K562 (cell line): Measurements from ENCODE around the gene ERF. TPM values are rescaled to one million over a fixed set of nuclear protein-coding genes. Genes with fewer than 3 reads are reported as not detected.
A peak's percentile ranks its signal among the peaks of the same experiment; 100 is the strongest.

Source experiments
- ARHGAP35 ChIP-seq: fragments of 450-650 bp; IDR thresholded peaks from 2 replicates; pipeline ENCODE4 v1.6.1; 2018; ENCODE audit not compliant: partially characterized antibody
- ARID1B ChIP-seq: fragments of 450-650 bp; IDR thresholded peaks from 2 replicates; pipeline ENCODE4 v1.6.1; 2016; ENCODE audit warnings: antibody characterized with exemption, mild to moderate bottlenecking, inconsistent platforms
- CBFA2T2 ChIP-seq: fragments of 450-650 bp; conservative IDR thresholded peaks from 2 replicates; pipeline ENCODE4 v1.6.1; 2017; ENCODE audit warnings: mild to moderate bottlenecking
- CHCHD3 ChIP-seq: fragments of 250-450 bp; sonication (Bioruptor Pico); IDR thresholded peaks from 2 replicates; pipeline ENCODE4 v2.1.2; 2022; ENCODE audit warnings: mild to moderate bottlenecking
- ERF ChIP-seq: fragments of 450-650 bp; formaldehyde crosslinking; IDR thresholded peaks from 2 replicates; pipeline ENCODE4 v1.4.0; 2020; ENCODE audit warnings: mild to moderate bottlenecking, mixed read lengths
- FIP1L1 ChIP-seq: fragments of 200-400 bp; formaldehyde crosslinking; IDR thresholded peaks from 2 replicates; pipeline ENCODE4 v1.6.1; 2018; ENCODE audit warnings: mild to moderate bottlenecking, low read depth, low read length; ENCODE audit not compliant: poor library complexity, severe bottlenecking
- FOSL1 ChIP-seq: fragments of 200-800 bp; sonication (Bioruptor generic); conservative IDR thresholded peaks from 2 replicates; pipeline ENCODE4 v1.6.1; 2016; ENCODE audit warnings: missing genetic modification characterization, missing compliant biosample characterization
- FOXJ2 ChIP-seq: fragments of 200-800 bp; sonication (Bioruptor generic); IDR thresholded peaks from 2 replicates; pipeline ENCODE4 v1.6.1; 2016; ENCODE audit warnings: missing genetic modification characterization, missing compliant biosample characterization
- HNRNPUL1 ChIP-seq: fragments of 200-400 bp; formaldehyde crosslinking; IDR thresholded peaks from 2 replicates; pipeline ENCODE4 v1.6.1; 2017; ENCODE audit warnings: low read length
- MCM3 ChIP-seq: fragments of 450-650 bp; IDR thresholded peaks from 2 replicates; pipeline ENCODE4 v1.6.1; 2016
- NBN ChIP-seq: fragments of 450-650 bp; IDR thresholded peaks from 2 replicates; pipeline ENCODE4 v1.6.1; 2016; ENCODE audit warnings: low read depth, mild to moderate bottlenecking
- PRPF4 ChIP-seq: fragments of 200-400 bp; formaldehyde crosslinking; IDR thresholded peaks from one replicate; pipeline ENCODE4 v1.6.1; 2017; ENCODE audit warnings: low read length, low read depth, mild to moderate bottlenecking; ENCODE audit not compliant: insufficient read depth, poor library complexity, severe bottlenecking
- RAD51 ChIP-seq: fragments of 450-650 bp; IDR thresholded peaks from 2 replicates; pipeline ENCODE4 v1.7.1; 2016; ENCODE audit warnings: low read depth, mild to moderate bottlenecking, borderline replicate concordance
- SNRNP70 ChIP-seq: fragments of 200-400 bp; formaldehyde crosslinking; optimal IDR thresholded peaks from 2 replicates; pipeline ENCODE3; 2017; ENCODE audit warnings: low read depth, low read length
- TRIM28 ChIP-seq: fragments of 450-650 bp; IDR thresholded peaks from 2 replicates; pipeline ENCODE4 v1.6.1; 2017
- ZFP1 ChIP-seq: fragments of 450-650 bp; formaldehyde crosslinking; IDR thresholded peaks from 2 replicates; pipeline ENCODE4 v1.4.0; 2020; ENCODE audit warnings: mild to moderate bottlenecking, mixed read lengths
- ZNF175 ChIP-seq: fragments of 200-800 bp; sonication (Bioruptor generic); IDR thresholded peaks from 2 replicates; pipeline ENCODE4 v1.6.1; 2016; ENCODE audit warnings: low read depth, mild to moderate bottlenecking, missing genetic modification characterization, missing compliant biosample characterization
- ZNF324 ChIP-seq: fragments of 250-450 bp; sonication (Bioruptor Pico); IDR thresholded peaks from 2 replicates; pipeline ENCODE4 v1.4.0; 2020; ENCODE audit warnings: mild to moderate bottlenecking
- ZNF586 ChIP-seq: fragments of 450-650 bp; formaldehyde crosslinking; conservative IDR thresholded peaks from 2 replicates; pipeline ENCODE4 v1.4.0; 2020; ENCODE audit warnings: mild to moderate bottlenecking, moderate library complexity
- polyA plus RNA-seq, 8 experiments: library from polyadenylated mRNA; depleted of rRNA in 4 of 8; stranded (reverse) in 5 of 8; unstranded in 3 of 8; fragments of >200 nt; fragmentation: Nextera tagmentation in 2 of 8; fragmentation: Illumina TruSeq in 1 of 8; extraction: Ambion mirVana in 2 of 8; extraction: Trizol in 1 of 8; gene quantifications; 2 replicates each; pipeline versions ENCODE4 v1.2.1 to v1.2.3, GENCODE V29; 2011 to 2014; ENCODE audit warnings: inconsistent platforms in 1 of 8, missing spikeins in 1 of 8
- total RNA-seq, 7 experiments: library from RNA; depleted of rRNA in 6 of 7; stranded (reverse); fragments of >200 nt in 6 of 7; fragmentation: Illumina TruSeq in 2 of 7; extraction: Trizol in 2 of 7; gene quantifications; 2 replicates each; pipeline versions ENCODE4 v1.2.1 to v1.2.3, GENCODE V29; 2011 to 2021; ENCODE audit warnings: low replicate concordance in 1 of 7
- TF ChIP-seq, protein P1 (sequence below): fragments of 450-650 bp; formaldehyde crosslinking; conservative IDR thresholded peaks from 2 replicates; pipeline ENCODE4 v1.4.0; 2022; ENCODE audit warnings: mild to moderate bottlenecking, missing genetic modification characterization
- TF ChIP-seq, protein P2 (sequence below): fragments of 250-450 bp; sonication (Bioruptor Pico); IDR thresholded peaks from 2 replicates; pipeline ENCODE4 v1.5.0; 2022; ENCODE audit warnings: mild to moderate bottlenecking
- TF ChIP-seq, protein P3 (sequence below): fragments of 450-650 bp; IDR thresholded peaks from 2 replicates; pipeline ENCODE4 v1.6.1; 2016; ENCODE audit warnings: borderline replicate concordance
- TF ChIP-seq, protein P4 (sequence below), 2 experiments: fragments of 450-650 bp; conservative IDR thresholded peaks; 2 replicates each; pipeline ENCODE4 v1.6.1; 2017; ENCODE audit warnings: mild to moderate bottlenecking in 2 of 2, moderate library complexity in 2 of 2

Gene ERF
- total and polyA plus RNA-seq, 9 of the 15 experiments (the other 6 are each of a cell fraction or from before 2014, with no cell fraction given): 0.03 to 75.4 (median 27.0) TPM

DNA sequence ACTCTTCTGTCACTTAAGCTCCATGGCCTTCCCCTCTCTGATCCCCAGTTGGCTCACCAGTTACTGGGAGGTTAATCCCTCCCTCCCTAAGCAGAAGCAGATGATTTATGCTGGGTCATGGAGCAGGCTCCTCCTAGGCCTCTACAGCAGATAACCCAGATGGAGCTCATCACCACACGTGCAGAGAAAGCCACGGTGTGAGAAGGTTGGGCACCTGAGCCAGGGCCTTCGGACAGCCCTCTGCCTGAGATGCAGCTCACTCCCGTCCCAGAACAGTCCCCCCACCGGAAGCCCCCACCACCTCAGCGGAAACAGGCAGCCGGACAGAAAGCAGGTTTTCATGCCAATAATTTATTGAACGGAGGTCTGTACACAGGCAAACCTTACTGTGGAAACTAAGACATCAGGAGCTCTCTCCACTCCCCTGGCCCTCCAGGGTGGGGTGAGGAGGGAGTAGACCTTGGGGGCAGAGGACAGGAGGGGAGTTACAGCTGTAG lies 25.0 kb downstream of the ERF start (continued):
- TF ChIP-seq HNRNPUL1 (no peak), MCM3 (no peak), ZFP1 (CRISPR knock-in tag) (no peak), ZNF175 (CRISPR knock-in tag) (no peak), ARID1B (peak; percentile 57), ARHGAP35 (no peak), FOXJ2 (tag) (no peak), RAD51 (no peak), FOSL1 (tag) (no peak), ERF (CRISPR knock-in tag) (no peak), ZNF586 (CRISPR knock-in tag) (no peak), ZNF324 (CRISPR knock-in tag) (no peak), FIP1L1 (no peak), CBFA2T2 (peak; percentile 25), SNRNP70 (no peak), TRIM28 (no peak), CHCHD3 (no peak), NBN (no peak), PRPF4 (no peak)
- TF ChIP-seq, protein P1, sequence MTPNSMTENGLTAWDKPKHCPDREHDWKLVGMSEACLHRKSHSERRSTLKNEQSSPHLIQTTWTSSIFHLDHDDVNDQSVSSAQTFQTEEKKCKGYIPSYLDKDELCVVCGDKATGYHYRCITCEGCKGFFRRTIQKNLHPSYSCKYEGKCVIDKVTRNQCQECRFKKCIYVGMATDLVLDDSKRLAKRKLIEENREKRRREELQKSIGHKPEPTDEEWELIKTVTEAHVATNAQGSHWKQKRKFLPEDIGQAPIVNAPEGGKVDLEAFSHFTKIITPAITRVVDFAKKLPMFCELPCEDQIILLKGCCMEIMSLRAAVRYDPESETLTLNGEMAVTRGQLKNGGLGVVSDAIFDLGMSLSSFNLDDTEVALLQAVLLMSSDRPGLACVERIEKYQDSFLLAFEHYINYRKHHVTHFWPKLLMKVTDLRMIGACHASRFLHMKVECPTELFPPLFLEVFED (CRISPR knock-in tag): peak; percentile 20; the same call in 1 of the 2 replicates
- TF ChIP-seq, protein P2, sequence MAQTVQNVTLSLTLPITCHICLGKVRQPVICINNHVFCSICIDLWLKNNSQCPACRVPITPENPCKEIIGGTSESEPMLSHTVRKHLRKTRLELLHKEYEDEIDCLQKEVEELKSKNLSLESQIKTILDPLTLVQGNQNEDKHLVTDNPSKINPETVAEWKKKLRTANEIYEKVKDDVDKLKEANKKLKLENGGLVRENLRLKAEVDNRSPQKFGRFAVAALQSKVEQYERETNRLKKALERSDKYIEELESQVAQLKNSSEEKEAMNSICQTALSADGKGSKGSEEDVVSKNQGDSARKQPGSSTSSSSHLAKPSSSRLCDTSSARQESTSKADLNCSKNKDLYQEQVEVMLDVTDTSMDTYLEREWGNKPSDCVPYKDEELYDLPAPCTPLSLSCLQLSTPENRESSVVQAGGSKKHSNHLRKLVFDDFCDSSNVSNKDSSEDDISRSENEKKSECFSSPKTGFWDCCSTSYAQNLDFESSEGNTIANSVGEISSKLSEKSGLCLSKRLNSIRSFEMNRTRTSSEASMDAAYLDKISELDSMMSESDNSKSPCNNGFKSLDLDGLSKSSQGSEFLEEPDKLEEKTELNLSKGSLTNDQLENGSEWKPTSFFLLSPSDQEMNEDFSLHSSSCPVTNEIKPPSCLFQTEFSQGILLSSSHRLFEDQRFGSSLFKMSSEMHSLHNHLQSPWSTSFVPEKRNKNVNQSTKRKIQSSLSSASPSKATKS (CRISPR knock-in tag): no peak
- TF ChIP-seq, protein P3, sequence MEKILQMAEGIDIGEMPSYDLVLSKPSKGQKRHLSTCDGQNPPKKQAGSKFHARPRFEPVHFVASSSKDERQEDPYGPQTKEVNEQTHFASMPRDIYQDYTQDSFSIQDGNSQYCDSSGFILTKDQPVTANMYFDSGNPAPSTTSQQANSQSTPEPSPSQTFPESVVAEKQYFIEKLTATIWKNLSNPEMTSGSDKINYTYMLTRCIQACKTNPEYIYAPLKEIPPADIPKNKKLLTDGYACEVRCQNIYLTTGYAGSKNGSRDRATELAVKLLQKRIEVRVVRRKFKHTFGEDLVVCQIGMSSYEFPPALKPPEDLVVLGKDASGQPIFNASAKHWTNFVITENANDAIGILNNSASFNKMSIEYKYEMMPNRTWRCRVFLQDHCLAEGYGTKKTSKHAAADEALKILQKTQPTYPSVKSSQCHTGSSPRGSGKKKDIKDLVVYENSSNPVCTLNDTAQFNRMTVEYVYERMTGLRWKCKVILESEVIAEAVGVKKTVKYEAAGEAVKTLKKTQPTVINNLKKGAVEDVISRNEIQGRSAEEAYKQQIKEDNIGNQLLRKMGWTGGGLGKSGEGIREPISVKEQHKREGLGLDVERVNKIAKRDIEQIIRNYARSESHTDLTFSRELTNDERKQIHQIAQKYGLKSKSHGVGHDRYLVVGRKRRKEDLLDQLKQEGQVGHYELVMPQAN: 0 out of 2 replicates have a peak, but pooled peaks have one; percentile 21
- TF ChIP-seq, protein P4, sequence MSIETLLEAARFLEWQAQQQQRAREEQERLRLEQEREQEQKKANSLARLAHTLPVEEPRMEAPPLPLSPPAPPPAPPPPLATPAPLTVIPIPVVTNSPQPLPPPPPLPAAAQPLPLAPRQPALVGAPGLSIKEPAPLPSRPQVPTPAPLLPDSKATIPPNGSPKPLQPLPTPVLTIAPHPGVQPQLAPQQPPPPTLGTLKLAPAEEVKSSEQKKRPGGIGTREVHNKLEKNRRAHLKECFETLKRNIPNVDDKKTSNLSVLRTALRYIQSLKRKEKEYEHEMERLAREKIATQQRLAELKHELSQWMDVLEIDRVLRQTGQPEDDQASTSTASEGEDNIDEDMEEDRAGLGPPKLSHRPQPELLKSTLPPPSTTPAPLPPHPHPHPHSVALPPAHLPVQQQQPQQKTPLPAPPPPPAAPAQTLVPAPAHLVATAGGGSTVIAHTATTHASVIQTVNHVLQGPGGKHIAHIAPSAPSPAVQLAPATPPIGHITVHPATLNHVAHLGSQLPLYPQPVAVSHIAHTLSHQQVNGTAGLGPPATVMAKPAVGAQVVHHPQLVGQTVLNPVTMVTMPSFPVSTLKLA (conservative IDR thresholded peaks at IDR 0.05): peak; percentile 70 to 73
